BLaER1 (cell line): ENCODE measurements around the gene BIRC6.

Experiments
- H3K27ac ChIP-seq: shearing (Covaris generic); formaldehyde crosslinking; 2 replicates; pipeline ENCODE4 v1.8.1; 2022
- H3K27me3 ChIP-seq: shearing (Covaris generic); formaldehyde crosslinking; 2 replicates; pipeline ENCODE4 v1.8.1; 2022
- H3K36me3 ChIP-seq: shearing (Covaris generic); formaldehyde crosslinking; 2 replicates; pipeline ENCODE4 v1.8.1; 2022
- H3K4me1 ChIP-seq: shearing (Covaris generic); formaldehyde crosslinking; 2 replicates; pipeline ENCODE4 v1.8.1; 2022
- H3K4me2 ChIP-seq: shearing (Covaris generic); formaldehyde crosslinking; 2 replicates; pipeline ENCODE4 v1.8.1; 2022
- H3K4me3 ChIP-seq: shearing (Covaris generic); formaldehyde crosslinking; 2 replicates; pipeline ENCODE4 v1.8.1; 2022
- H3K9ac ChIP-seq: shearing (Covaris generic); formaldehyde crosslinking; 2 replicates; pipeline ENCODE4 v1.8.1; 2022
- H3K9me3 ChIP-seq: shearing (Covaris generic); formaldehyde crosslinking; 2 replicates; pipeline ENCODE4 v1.8.1; 2022
- H4K20me1 ChIP-seq: shearing (Covaris generic); formaldehyde crosslinking; 2 replicates; pipeline ENCODE4 v1.8.1; 2022
- Cebpa-rat ChIP-seq: shearing (Covaris generic); IDR thresholded peaks from 2 replicates; pipeline ENCODE4 v1.8.1; 2022

The BIRC6 gene

DNA sequence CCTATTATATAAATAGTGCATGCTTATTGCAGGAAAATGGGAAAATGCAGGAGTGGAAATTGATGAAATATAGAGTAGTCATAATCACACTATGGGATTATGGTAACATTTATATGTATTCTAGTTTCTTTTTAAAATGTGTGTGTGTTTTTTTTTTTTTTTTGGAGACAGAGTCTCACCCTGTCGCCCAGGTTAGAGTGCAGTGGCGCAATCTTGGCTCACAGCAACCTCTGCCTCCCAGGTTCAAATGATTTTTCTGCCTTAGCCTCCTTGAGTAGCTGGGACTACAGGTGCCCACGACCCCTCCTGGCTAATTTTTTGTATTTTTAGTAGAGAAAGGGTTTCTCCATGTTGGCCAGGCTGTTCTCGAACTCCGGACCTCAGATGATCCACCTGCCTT, 47.0 kb downstream of the BIRC6 start:
- Histone ChIP-seq H3K4me2 (no peak overlapping the region), H3K27me3 (no peaks in the 10 kb centered on the region), H3K36me3 (peaks cover 83% of the 10 kb centered on the region), H4K20me1 (peaks cover 41% of the 10 kb centered on the region; the same call in 1 of the 2 replicates), H3K9me3 (no peaks in the 10 kb centered on the region), H3K4me1 (no peaks in the 10 kb centered on the region), H3K4me3 (no peak overlapping the region), H3K27ac (no peak overlapping the region), H3K9ac (no peak overlapping the region)
- TF ChIP-seq Cebpa-rat = no peak

DNA sequence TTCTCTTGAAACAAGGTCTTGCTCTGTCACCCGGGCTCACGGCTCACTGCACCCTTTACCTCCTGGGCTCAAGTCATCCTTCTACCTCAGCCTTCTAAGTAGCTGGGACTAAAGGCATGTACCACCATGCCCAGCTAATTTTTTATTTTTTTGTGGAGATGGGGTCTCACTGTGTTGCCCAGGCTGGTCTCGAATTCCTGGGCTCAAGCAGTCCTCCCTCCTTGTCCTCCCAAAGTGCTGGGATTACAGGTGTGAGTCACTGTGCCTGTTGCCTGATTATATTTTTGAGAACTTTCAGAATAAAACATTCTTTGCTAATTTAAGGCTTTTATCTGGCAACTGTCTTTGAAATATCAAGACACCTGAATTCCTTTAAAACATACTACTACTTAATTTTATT, 47.9 kb downstream of the BIRC6 start:
- H3K27me3 ChIP-seq = no peaks in the 10 kb centered on the region
- no peak overlapping the region for H3K4me3 ChIP-seq
- H3K36me3 ChIP-seq = peaks cover 83% of the 10 kb centered on the region
- H3K9ac ChIP-seq = no peak overlapping the region
- no peak overlapping the region for H3K27ac ChIP-seq
- H3K9me3 ChIP-seq = no peaks in the 10 kb centered on the region
- TF ChIP-seq Cebpa-rat = no peak
- peaks cover 34% of the 10 kb centered on the region; the same call in 1 of the 2 replicates for H4K20me1 ChIP-seq
- no peaks in the 10 kb centered on the region for H3K4me1 ChIP-seq
- H3K4me2 ChIP-seq = no peak overlapping the region

DNA sequence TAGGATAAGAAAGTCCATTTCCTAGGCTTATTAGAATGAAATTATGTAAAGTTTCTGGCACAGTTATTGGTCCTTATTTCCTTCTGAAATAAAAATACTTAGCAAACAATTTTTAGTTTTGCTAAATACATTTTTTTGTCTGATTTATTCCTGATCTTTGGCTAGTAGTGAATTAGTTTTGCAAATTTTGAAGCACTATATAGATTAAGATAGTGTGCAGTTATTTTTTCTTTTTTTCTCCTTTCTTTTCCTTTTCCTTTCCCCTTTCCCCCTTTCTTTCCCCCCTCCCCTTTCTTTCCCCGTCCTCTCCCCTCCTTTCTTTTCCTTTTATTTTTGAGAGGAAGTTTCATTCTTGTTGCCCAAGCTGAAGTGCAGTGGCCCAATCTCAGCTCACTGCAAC, 59.7 kb downstream of the BIRC6 start:
- H3K36me3 ChIP-seq = peaks cover 70% of the 10 kb centered on the region
- no peak overlapping the region for H3K9ac ChIP-seq
- H3K27ac ChIP-seq = no peak overlapping the region
- peaks cover 43% of the 10 kb centered on the region for H4K20me1 ChIP-seq
- no peak overlapping the region for H3K4me3 ChIP-seq
- H3K9me3 ChIP-seq = no peaks in the 10 kb centered on the region
- no peaks in the 10 kb centered on the region for H3K27me3 ChIP-seq
- no peak for TF ChIP-seq Cebpa-rat
- H3K4me1 ChIP-seq = no peaks in the 10 kb centered on the region
- no peak overlapping the region for H3K4me2 ChIP-seq

DNA sequence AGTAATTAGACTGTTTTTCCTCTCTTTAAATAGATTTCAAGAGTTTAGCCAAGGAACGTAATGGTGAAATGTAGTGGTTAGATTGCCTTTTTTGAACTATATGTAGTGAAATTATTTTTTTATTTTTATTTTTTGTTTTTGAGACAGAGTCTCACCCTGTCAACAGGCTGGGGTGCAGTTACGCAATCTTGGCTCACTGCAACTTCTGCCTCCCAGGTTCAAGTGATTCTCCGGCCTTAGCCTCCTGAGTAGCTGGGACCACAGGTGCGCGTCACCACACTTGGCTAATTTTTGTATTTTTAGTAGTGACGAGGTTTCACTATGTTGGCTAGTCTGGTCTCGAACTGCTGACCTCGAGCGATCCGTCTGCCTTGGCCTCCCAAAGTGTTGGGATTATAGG, 60.8 kb downstream of the BIRC6 start:
- H3K27ac ChIP-seq = no peak overlapping the region
- H3K4me2 ChIP-seq = no peak overlapping the region
- peak; percentile 81 for TF ChIP-seq Cebpa-rat
- no peaks in the 10 kb centered on the region for H3K9me3 ChIP-seq
- H3K4me3 ChIP-seq = no peak overlapping the region
- peaks cover 49% of the 10 kb centered on the region for H4K20me1 ChIP-seq
- H3K36me3 ChIP-seq = peaks cover 66% of the 10 kb centered on the region
- no peaks in the 10 kb centered on the region for H3K27me3 ChIP-seq
- H3K9ac ChIP-seq = no peak overlapping the region
- H3K4me1 ChIP-seq = peaks cover under 1% of the 10 kb centered on the region; the same call in 1 of the 2 replicates

DNA sequence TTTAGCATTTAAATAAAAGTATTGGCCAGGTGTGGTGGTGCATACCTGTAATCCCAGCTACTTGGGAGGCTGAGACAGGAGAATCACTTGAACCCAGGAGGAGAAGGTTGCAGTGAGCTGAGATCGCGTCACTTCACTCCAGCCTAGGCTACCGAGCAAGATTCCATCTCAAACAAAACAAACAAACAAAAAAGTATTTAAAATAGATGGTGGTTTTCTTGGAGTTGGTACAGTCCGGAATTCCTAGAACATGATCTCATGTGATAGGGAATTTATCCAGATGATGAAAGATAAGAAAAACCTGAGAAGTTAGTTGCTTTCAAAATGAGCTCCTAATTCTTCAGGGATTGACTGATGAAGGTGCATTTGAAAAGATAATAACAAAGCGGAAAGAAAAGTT, 62.0 kb downstream of the BIRC6 start:
- no peak for TF ChIP-seq Cebpa-rat
- Histone ChIP-seq H3K36me3 (peaks cover 66% of the 10 kb centered on the region), H3K4me1 (peaks cover 11% of the 10 kb centered on the region), H3K9me3 (no peaks in the 10 kb centered on the region), H3K4me2 (no peak overlapping the region), H3K27me3 (no peaks in the 10 kb centered on the region), H3K4me3 (no peak overlapping the region), H3K9ac (no peak overlapping the region), H4K20me1 (peaks cover 60% of the 10 kb centered on the region), H3K27ac (no peak overlapping the region)

DNA sequence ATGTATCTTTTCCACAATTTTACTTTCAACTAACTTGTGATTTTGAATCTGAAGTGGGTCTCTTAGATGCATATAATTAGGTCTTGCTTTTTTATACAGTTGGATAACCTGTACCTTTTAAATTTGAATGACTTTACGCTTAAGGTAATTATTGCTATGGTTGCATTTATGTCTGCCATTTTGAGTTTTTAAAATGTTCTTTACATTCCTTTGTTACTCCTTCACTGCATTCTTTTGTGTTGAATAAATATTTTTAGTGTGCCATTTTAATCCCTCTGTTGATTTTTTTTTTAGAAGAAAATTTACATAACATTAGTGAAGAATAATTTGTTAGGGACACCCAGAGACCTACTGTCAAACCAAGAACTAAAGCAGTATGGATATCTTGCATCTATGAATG, 65.3 kb downstream of the BIRC6 start:
- H3K4me1 ChIP-seq = peaks cover 38% of the 10 kb centered on the region
- TF ChIP-seq Cebpa-rat = no peak
- H3K36me3 ChIP-seq = peaks cover 44% of the 10 kb centered on the region
- no peak overlapping the region for H3K9ac ChIP-seq
- peaks cover 94% of the 10 kb centered on the region for H4K20me1 ChIP-seq
- no peak overlapping the region for H3K4me3 ChIP-seq
- H3K9me3 ChIP-seq = no peaks in the 10 kb centered on the region
- no peaks in the 10 kb centered on the region for H3K27me3 ChIP-seq
- H3K4me2 ChIP-seq = no peak overlapping the region
- H3K27ac ChIP-seq = no peak overlapping the region

DNA sequence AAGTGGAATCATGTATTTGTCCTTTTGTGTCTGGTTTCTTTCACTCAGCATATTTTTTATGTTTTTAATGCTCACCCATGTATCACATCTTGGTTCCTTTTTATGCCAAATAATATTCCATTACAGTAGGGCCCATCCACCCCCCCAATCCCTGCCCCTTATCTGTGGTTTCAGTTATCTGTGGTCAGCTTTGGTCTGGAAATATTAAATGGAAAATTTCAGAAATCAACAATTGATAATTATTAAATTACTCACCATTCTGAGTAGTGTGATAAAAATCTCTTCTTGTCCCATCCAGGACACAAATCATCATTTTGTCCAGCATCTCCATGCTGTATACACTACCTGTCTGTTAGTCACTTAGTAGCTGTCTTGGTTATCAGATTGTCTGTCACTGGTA, 66.7 kb downstream of the BIRC6 start:
- no peak overlapping the region for H3K27ac ChIP-seq
- no peak overlapping the region for H3K9ac ChIP-seq
- H3K4me3 ChIP-seq = no peak overlapping the region
- peaks cover 97% of the 10 kb centered on the region for H4K20me1 ChIP-seq
- H3K36me3 ChIP-seq = peaks cover 30% of the 10 kb centered on the region
- H3K27me3 ChIP-seq = no peaks in the 10 kb centered on the region
- H3K9me3 ChIP-seq = no peaks in the 10 kb centered on the region
- TF ChIP-seq Cebpa-rat = no peak
- H3K4me2 ChIP-seq = peak overlapping the region; percentile 8; the same call in 1 of the 2 replicates
- peaks cover 38% of the 10 kb centered on the region for H3K4me1 ChIP-seq

DNA sequence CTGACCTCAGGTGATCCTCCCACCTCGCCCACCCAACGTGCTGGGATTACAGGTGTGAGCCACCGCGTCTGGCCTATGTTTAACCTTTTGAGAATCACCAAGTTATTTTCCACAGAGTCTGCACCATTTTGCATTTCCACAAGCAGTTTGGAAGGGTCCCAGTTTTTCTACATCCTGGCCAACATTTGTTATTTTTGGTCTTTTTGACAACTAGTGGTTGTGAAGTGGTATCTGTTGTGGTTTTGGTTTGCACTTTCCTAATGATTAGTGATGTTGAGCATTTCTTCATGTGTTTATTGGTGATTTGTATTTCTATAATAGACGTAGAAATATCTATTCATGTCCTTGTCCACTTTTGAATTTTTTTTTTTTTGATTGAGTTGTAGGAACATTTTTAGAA, 67.9 kb downstream of the BIRC6 start:
- Histone ChIP-seq H3K4me2 (peak overlapping the region; percentile 48), H3K9me3 (no peaks in the 10 kb centered on the region), H3K9ac (no peak overlapping the region), H3K4me3 (no peak overlapping the region), H3K27ac (no peak overlapping the region), H3K27me3 (no peaks in the 10 kb centered on the region), H3K36me3 (peaks cover 30% of the 10 kb centered on the region; the same call in 1 of the 2 replicates), H3K4me1 (peaks cover 38% of the 10 kb centered on the region), H4K20me1 (peaks cover 98% of the 10 kb centered on the region)
- TF ChIP-seq Cebpa-rat = no peak

DNA sequence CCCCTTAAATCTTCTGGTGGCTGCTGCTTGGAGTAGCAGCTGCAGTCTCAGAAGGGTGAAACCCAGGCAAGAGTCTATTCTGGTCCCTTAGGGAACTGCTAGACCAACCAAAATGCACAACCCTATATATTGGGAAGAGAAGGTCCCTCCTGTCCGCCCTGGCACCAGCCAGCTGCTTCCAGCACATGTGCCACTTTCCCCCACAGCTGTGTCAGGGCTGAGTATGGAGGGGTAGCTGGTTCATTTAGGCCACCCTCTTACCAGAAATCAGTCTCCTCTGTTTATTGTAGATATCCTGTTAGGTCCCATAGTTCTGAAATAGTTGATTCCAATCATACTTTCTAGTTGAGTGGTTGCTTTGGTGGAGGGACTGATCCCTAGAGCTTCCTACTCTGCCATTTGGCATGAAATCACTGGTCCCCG, 68.9 kb downstream of the BIRC6 start:
- no peak for TF ChIP-seq Cebpa-rat
- Histone ChIP-seq H3K9me3 (no peaks in the 10 kb centered on the region), H4K20me1 (peaks cover 89% of the 10 kb centered on the region), H3K9ac (0 out of 2 replicates have a peak overlapping the region, but pooled peaks have one; percentile 3), H3K4me1 (peaks cover 38% of the 10 kb centered on the region), H3K4me2 (peak overlapping the region; percentile 48), H3K36me3 (peaks cover 35% of the 10 kb centered on the region), H3K4me3 (no peak overlapping the region), H3K27ac (peak overlapping the region; percentile 57; the same call in 1 of the 2 replicates), H3K27me3 (no peaks in the 10 kb centered on the region)

DNA sequence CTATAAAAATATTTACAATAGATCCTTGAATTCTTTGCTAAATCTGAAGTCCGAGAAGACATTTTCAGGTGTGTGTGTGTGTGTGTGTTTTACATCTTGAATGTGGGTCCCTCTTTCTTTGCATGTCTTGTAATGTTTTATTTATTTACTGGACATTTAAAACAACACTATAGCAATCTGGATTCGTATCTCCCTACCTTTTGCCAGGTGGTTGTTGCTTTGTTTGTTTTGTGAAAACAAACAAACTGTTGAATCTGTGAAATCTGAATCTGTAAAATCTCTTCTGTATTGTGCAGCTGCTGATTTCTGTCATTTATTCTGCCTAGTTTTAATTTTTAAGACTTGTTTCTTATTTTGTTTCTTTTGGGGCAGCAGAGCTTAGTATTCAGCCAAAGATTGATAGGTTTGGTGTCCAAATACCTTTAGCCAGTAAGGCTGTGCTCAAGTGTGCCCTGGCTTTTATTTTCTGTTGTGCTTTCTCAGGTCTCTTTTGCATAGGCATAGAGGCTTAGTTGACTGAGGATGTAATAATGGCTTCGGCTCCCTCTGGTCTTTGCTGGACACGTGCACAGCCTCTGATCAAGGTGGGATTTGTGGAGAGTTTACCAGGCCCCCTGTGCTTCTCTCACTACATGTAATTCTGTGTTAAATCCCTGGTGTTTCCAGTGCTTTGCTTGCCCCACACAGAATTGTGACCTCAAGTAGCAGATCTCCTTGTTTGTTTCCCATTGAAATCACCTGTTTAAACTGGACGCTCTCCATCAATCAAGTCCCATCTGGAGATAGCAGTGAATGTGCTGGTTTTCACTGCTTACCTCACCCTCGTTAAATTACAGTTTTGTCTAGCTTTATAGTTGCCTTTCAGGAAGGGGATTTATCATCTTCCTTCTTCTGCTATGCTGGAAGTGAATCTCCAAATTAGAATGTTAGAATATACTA, 71.1 kb downstream of the BIRC6 start:
- Histone ChIP-seq H4K20me1 (peaks cover 79% of the 10 kb centered on the region), H3K9me3 (no peaks in the 10 kb centered on the region), H3K27ac (no peak overlapping the region), H3K4me1 (peaks cover 35% of the 10 kb centered on the region), H3K27me3 (no peaks in the 10 kb centered on the region), H3K4me3 (no peak overlapping the region), H3K4me2 (no peak overlapping the region), H3K36me3 (peaks cover 46% of the 10 kb centered on the region), H3K9ac (no peak overlapping the region)
- no peak for TF ChIP-seq Cebpa-rat
